GM06990 (cell line): ENCODE measurements around the gene CDX1.
A peak's percentile ranks its signal among the peaks of the same experiment; 100 is the strongest.

Experiments
- DNase-seq: peaks from one replicate; pipeline ENCODE4 v3.0.0-alpha.2; 2011; ENCODE audit not compliant: insufficient read length; ENCODE audit errors: extremely low read depth
- H3K27me3 ChIP-seq: replicated peaks from 2 replicates; pipeline ENCODE4 v1.6.0; 2011; ENCODE audit warnings: low read length; ENCODE audit not compliant: control insufficient read depth, insufficient read depth
- H3K36me3 ChIP-seq: 2 replicates; pipeline ENCODE4 v1.5.1; 2011; ENCODE audit warnings: low read length; ENCODE audit not compliant: control insufficient read depth, insufficient read depth
- H3K4me3 ChIP-seq: replicated peaks from 2 replicates; pipeline ENCODE4 v1.5.1; 2011; ENCODE audit warnings: low read depth, mild to moderate bottlenecking, control low read depth, low read length
- CTCF ChIP-seq: IDR thresholded peaks from 2 replicates; pipeline ENCODE4 v1.5.1; 2011; ENCODE audit warnings: low read length, control low read depth, mild to moderate bottlenecking, inconsistent platforms; ENCODE audit not compliant: insufficient read depth, poor library complexity, severe bottlenecking

The CDX1 gene

GRCh38 chr5:150175536-150175935, 9.0 kb downstream of the CDX1 start:
- DNase-seq, result no peak
- Histone ChIP-seq H3K27me3 (peaks cover 2% of the 10 kb centered on the region), H3K36me3 (no peaks in the 10 kb centered on the region), H3K4me3 (no peak overlapping the region)
- peak; percentile 56 for TF ChIP-seq CTCF

- Histone ChIP-seq H3K36me3 (no peaks in the 10 kb centered on the region), H3K27me3 (peaks cover 2% of the 10 kb centered on the region), H3K4me3 (no peak overlapping the region)
- DNase-seq, result no peak
- TF ChIP-seq CTCF, result no peak
These were observed 10.3 kb downstream of the CDX1 start for GRCh38 chr5:150176745-150177477.

- no peak overlapping the region for H3K4me3 ChIP-seq
- no peak for TF ChIP-seq CTCF
- no peaks in the 10 kb centered on the region for H3K36me3 ChIP-seq
- H3K27me3 ChIP-seq, result peaks cover 2% of the 10 kb centered on the region
- no peak for DNase-seq
These were observed 11.1 kb downstream of the CDX1 start for GRCh38 chr5:150177721-150178120.

- DNase-seq, result no peak
- Histone ChIP-seq H3K4me3 (no peak overlapping the region), H3K36me3 (no peaks in the 10 kb centered on the region), H3K27me3 (peaks cover 2% of the 10 kb centered on the region)
- no peak for TF ChIP-seq CTCF
These were observed 11.7 kb downstream of the CDX1 start for GRCh38 chr5:150178262-150178661.

GRCh38 chr5:150179019-150179620, 12.5 kb downstream of the CDX1 start:
- Histone ChIP-seq H3K27me3 (peaks cover under 1% of the 10 kb centered on the region), H3K36me3 (no peaks in the 10 kb centered on the region)
- no peak for TF ChIP-seq CTCF

More at GRCh38 chr5:150179019-150179620, 12.5 kb downstream of the CDX1 start:
- no peak overlapping the region for H3K4me3 ChIP-seq
- DNase-seq, result no peak
